ENCODE measurements around the gene UBE4B.

Gene UBE4B

GRCh38 chr1:10152709-10153284 is 120.0 kb downstream of the UBE4B start:
- Mint-ChIP-seq H3K4me3 (no peak overlapping the region), H3K27ac (no peak overlapping the region), H3K4me1 (no peaks in the 10 kb centered on the region), H3K36me3 (peaks cover 40% of the 10 kb centered on the region), H3K9me3 (no peaks in the 10 kb centered on the region)
- ATAC-seq (no peak), DNase-seq (ENCODE audit: low spot score in 2 of 2) (peak; percentile 17 to 70)

GRCh38 chr1:10155087-10155712 is 122.4 kb downstream of the UBE4B start:
- Mint-ChIP-seq H3K27ac (peak overlapping the region; percentile 60), H3K36me3 (peaks cover 48% of the 10 kb centered on the region), H3K4me3 (no peak overlapping the region), H3K9me3 (no peaks in the 10 kb centered on the region), H3K4me1 (no peaks in the 10 kb centered on the region)
- ATAC-seq (no peak), DNase-seq (ENCODE audit: low spot score in 2 of 2) (no peak)

- Mint-ChIP-seq H3K4me1 (peaks cover 1% of the 10 kb centered on the region), H3K9me3 (no peaks in the 10 kb centered on the region), H3K27ac (no peak overlapping the region), H3K36me3 (peaks cover 58% of the 10 kb centered on the region), H3K4me3 (no peak overlapping the region)
- DNase-seq (ENCODE audit: low spot score in 2 of 2), result no peak
- ATAC-seq, result no peak
Measured at GRCh38 chr1:10160173-10160572, 127.4 kb downstream of the UBE4B start.

GRCh38 chr1:10160907-10161490 is 128.2 kb downstream of the UBE4B start:
- H3K9me3 Mint-ChIP-seq, result no peaks in the 10 kb centered on the region
- no peak overlapping the region for H3K4me3 Mint-ChIP-seq
- peak overlapping the region; percentile 20 for H3K27ac Mint-ChIP-seq

GRCh38 chr1:10161541-10162290 is 129.0 kb downstream of the UBE4B start:
- Mint-ChIP-seq H3K27ac (peak overlapping the region; percentile 20), H3K9me3 (no peaks in the 10 kb centered on the region), H3K4me1 (peaks cover 7% of the 10 kb centered on the region), H3K36me3 (peaks cover 74% of the 10 kb centered on the region), H3K4me3 (no peak overlapping the region)
- no peak for ATAC-seq
- DNase-seq (ENCODE audit: low spot score in 2 of 2), result no peak

More at GRCh38 chr1:10160907-10161490, 128.2 kb downstream of the UBE4B start:
- H3K36me3 Mint-ChIP-seq, result peaks cover 66% of the 10 kb centered on the region
- DNase-seq (ENCODE audit: low spot score in 2 of 2), result no peak
- peaks cover 7% of the 10 kb centered on the region for H3K4me1 Mint-ChIP-seq
- ATAC-seq, result no peak

GRCh38 chr1:10168912-10169514 is 136.3 kb downstream of the UBE4B start:
- Mint-ChIP-seq H3K36me3 (peaks cover 81% of the 10 kb centered on the region), H3K4me3 (peak overlapping the region; percentile 24), H3K27ac (peak overlapping the region; percentile 75), H3K4me1 (peaks cover 40% of the 10 kb centered on the region), H3K9me3 (no peaks in the 10 kb centered on the region)
- DNase-seq (ENCODE audit: low spot score in 2 of 2) (peak in 1 of 2 donors; percentile 65), ATAC-seq (peak; percentile 3)

- no peak for DNase-seq (ENCODE audit: low spot score in 2 of 2)
- peak; percentile 94 for ATAC-seq
- no peaks in the 10 kb centered on the region for H3K9me3 Mint-ChIP-seq
- H3K36me3 Mint-ChIP-seq, result peaks cover 82% of the 10 kb centered on the region
- H3K4me3 Mint-ChIP-seq, result peak overlapping the region; percentile 24
- peak overlapping the region; percentile 75 for H3K27ac Mint-ChIP-seq
- H3K4me1 Mint-ChIP-seq, result peaks cover 39% of the 10 kb centered on the region
Measured at GRCh38 chr1:10170239-10170574, 137.4 kb downstream of the UBE4B start.

- DNase-seq (ENCODE audit: low spot score in 2 of 2) (no peak), ATAC-seq (no peak)
- Mint-ChIP-seq H3K27ac (no peak overlapping the region), H3K36me3 (peaks cover 72% of the 10 kb centered on the region), H3K4me1 (peaks cover 33% of the 10 kb centered on the region), H3K9me3 (no peaks in the 10 kb centered on the region), H3K4me3 (no peak overlapping the region)
Measured at GRCh38 chr1:10171105-10171767, 138.5 kb downstream of the UBE4B start.

- no peak overlapping the region for H3K4me3 Mint-ChIP-seq
- H3K9me3 Mint-ChIP-seq, result no peaks in the 10 kb centered on the region
- peaks cover 63% of the 10 kb centered on the region for H3K36me3 Mint-ChIP-seq
- no peak for ATAC-seq
- peaks cover 33% of the 10 kb centered on the region for H3K4me1 Mint-ChIP-seq
- no peak for DNase-seq (ENCODE audit: low spot score in 2 of 2)
- peak overlapping the region; percentile 50 for H3K27ac Mint-ChIP-seq
Measured at GRCh38 chr1:10171995-10172669, 139.4 kb downstream of the UBE4B start.

GRCh38 chr1:10173582-10173981 is 140.8 kb downstream of the UBE4B start:
- DNase-seq (ENCODE audit: low spot score in 2 of 2) (no peak), ATAC-seq (no peak)
- Mint-ChIP-seq H3K27ac (no peak overlapping the region), H3K9me3 (no peaks in the 10 kb centered on the region), H3K4me3 (no peak overlapping the region), H3K36me3 (peaks cover 53% of the 10 kb centered on the region), H3K4me1 (peaks cover 27% of the 10 kb centered on the region)

GRCh38 chr1:10177876-10178275 is 145.1 kb downstream of the UBE4B start:
- Mint-ChIP-seq H3K36me3 (peaks cover 53% of the 10 kb centered on the region), H3K4me1 (no peaks in the 10 kb centered on the region), H3K9me3 (no peaks in the 10 kb centered on the region), H3K4me3 (no peak overlapping the region), H3K27ac (no peak overlapping the region)
- DNase-seq (ENCODE audit: low spot score in 2 of 2) (no peak), ATAC-seq (no peak)

GRCh38 chr1:10178597-10179405 is 146.0 kb downstream of the UBE4B start:
- no peak for ATAC-seq
- DNase-seq (ENCODE audit: low spot score in 2 of 2), result no peak
- no peaks in the 10 kb centered on the region for H3K4me1 Mint-ChIP-seq
- H3K27ac Mint-ChIP-seq, result no peak overlapping the region
- no peak overlapping the region for H3K4me3 Mint-ChIP-seq
- no peaks in the 10 kb centered on the region for H3K9me3 Mint-ChIP-seq
- peaks cover 44% of the 10 kb centered on the region for H3K36me3 Mint-ChIP-seq

- Mint-ChIP-seq H3K27ac (peak overlapping the region; percentile 21), H3K36me3 (peaks cover 37% of the 10 kb centered on the region)
- ATAC-seq, result no peak
Measured at GRCh38 chr1:10179406-10180091, 146.8 kb downstream of the UBE4B start.

More at GRCh38 chr1:10179406-10180091, 146.8 kb downstream of the UBE4B start:
- H3K4me1 Mint-ChIP-seq, result no peaks in the 10 kb centered on the region
- H3K9me3 Mint-ChIP-seq, result no peaks in the 10 kb centered on the region
- H3K4me3 Mint-ChIP-seq, result no peak overlapping the region
- no peak for DNase-seq (ENCODE audit: low spot score in 2 of 2)

All from stimulated activated effector memory CD8-positive, alpha-beta T cell treated with anti-CD3 and anti-CD28 coated beads, Interleukin-12 subunit alpha, Interleukin-12 subunit beta, amount 100 ng/mL, for 72 hours (primary cell).